Coronary artery (tissue), 2 donors: ENCODE results near the gene CAPN13.

Experiments used
- DNase-seq: peaks from one replicate; pipeline ENCODE4 v3.0.0-alpha.2; 2017; ENCODE audit warnings: low spot score
- H3K27ac ChIP-seq, 2 donors: fragments of 200-600 bp; sonication (generic); one replicate each; pipeline ENCODE4 v1.5.1; 2016 to 2019
- H3K4me3 ChIP-seq: fragments of 200-600 bp; sonication (generic); 2 replicates; pipeline ENCODE4 v1.5.1; 2016; ENCODE audit warnings: mild to moderate bottlenecking, moderate library complexity
- TF ChIP-seq, protein P1 (sequence below): fragments of 200-600 bp; sonication (generic); IDR thresholded peaks from one replicate; pipeline ENCODE4 v1.5.1; 2019; ENCODE audit warnings: antibody characterized with exemption

The CAPN13 gene

DNA sequence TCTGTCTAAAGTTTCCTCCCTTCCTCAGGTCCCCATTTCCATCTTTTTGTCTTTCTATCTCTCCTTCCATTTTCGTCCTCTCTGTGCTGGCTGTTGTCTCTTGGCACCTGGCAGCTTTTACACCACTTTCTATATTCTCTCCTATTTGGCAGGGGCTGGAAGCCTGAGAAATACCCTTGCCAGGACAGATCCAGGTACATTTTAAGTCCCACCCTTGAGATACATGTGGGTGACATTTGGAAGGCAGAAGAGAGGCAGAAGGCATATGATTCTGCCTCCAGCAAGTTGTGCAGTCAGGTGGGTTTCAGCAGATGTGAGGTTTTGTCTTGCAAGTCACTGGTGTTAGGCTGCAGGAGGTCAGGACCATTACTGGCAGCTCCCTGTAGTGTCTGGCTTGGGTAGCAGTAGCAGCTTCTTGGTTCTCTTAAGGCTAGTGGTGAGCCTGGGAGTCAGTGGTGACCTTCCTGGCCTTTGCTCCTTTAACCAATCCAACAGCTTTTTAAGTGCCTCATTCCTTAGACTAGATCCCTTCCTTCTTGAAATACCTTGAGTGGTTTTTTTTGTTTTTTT, 90.1 kb downstream of the CAPN13 start:
- peak; percentile 41 for DNase-seq

DNA sequence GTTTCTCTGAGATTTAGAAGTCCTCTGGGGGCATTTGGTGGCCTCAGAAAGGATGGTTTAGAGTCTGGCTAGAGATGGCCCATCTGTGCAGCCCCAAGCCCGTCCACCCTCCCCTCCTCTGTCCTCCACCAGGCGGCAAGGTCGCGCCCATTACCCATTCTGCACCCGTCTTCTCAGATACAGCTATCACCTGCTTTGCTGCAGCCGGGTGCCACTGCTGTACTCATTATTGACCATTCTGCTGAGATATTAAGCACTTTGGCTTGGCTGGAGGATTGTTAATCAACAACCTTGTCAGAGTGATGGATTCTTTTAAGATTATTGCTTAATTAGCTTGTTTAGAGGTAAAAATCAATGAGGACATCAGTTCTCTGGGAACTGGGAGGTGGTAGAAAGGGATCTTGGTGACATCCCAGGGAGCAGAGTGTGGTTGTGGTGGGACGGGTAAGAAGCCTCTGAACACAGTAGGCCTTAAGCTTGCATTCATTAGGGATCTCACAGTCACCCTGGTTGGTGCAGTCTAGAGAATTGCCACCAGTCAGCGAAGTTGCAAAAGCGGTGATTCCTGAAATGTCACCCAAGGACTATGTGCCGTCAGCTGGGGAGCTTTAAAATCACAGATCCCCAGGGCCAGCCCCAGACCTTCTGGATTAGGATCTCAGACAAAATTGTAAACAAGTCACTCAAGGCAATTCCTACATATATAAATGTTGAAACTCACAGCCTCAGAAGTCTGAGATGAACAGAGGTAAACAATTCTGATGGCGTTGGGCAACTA, 90.9 kb downstream of the CAPN13 start:
- TF ChIP-seq, protein P1, sequence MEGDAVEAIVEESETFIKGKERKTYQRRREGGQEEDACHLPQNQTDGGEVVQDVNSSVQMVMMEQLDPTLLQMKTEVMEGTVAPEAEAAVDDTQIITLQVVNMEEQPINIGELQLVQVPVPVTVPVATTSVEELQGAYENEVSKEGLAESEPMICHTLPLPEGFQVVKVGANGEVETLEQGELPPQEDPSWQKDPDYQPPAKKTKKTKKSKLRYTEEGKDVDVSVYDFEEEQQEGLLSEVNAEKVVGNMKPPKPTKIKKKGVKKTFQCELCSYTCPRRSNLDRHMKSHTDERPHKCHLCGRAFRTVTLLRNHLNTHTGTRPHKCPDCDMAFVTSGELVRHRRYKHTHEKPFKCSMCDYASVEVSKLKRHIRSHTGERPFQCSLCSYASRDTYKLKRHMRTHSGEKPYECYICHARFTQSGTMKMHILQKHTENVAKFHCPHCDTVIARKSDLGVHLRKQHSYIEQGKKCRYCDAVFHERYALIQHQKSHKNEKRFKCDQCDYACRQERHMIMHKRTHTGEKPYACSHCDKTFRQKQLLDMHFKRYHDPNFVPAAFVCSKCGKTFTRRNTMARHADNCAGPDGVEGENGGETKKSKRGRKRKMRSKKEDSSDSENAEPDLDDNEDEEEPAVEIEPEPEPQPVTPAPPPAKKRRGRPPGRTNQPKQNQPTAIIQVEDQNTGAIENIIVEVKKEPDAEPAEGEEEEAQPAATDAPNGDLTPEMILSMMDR, result no peak
- no peak overlapping the region for H3K4me3 ChIP-seq
- peak; percentile 26 for DNase-seq
- no peak overlapping the region for H3K27ac ChIP-seq

More for the DNA sequence above, 90.1 kb downstream of the CAPN13 start:
- H3K27ac ChIP-seq, result no peak overlapping the region
- TF ChIP-seq, protein P1, result no peak
- H3K4me3 ChIP-seq, result no peak overlapping the region

DNA sequence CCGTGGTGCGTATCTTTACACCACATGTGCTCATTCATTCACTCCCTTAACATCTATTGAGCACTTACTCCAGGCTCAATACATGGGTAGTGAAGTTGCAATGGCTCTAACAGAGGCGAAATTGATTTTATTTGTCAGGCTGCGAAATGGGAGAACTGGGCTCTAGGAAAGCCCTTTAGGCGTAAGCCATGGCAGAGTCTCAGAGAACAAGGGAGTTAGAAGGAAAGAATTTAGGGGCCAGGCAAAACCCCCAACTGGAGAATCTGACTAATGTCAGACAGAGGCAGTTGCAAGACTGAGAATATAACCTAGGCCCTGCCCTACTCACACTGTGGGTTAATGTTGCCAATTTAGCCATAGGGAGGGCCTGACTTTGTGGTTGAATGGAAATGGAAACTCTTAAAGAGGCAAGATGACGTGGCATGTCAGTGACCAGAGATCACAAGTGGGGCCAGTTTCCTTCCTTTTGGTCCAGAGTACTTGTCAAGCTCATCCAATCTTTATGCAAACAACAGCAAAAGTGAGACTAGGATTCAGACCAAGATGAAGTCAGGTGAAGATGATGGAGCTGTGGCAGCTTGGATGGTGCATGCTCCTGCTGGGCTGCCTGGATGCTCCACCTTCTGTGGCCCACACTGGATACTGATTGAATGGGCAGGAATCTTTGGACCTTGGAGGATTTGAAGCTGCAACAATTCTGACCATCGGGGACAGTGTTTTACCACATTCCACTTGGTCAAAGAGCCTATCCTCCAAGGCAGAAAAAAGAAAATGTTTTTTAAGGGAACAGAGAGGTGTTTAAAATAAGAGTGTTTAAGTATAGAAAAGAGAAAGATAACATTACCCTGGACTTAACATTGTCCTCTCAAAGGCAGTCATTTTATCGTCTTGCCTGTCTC, 92.2 kb downstream of the CAPN13 start:
- H3K27ac ChIP-seq, result no peak overlapping the region
- TF ChIP-seq, protein P1, result no peak
- DNase-seq, result peak; percentile 35

DNA sequence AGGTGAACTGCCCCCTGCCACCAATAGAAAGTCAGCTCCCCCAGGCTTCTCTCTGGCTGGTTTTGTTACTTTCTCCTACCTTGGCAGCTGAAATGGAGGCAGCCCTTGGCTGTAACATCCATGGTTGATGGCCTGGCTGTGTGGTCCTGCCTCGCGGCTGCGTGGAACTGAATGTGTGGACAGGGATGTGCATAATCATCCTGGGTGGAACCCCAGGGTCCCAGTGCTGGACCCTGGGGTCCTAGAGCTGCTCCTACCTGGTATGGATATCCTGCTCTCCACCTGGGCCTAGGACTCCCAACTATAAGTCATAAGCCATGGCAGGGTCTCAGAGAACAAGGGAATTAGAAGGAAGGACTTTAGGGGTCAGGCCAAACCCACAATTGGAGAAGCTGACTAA, 93.5 kb downstream of the CAPN13 start:
- TF ChIP-seq, protein P1, result no peak
- DNase-seq, result peak; percentile 71
- H3K4me3 ChIP-seq, result no peak overlapping the region
- H3K27ac ChIP-seq, result no peak overlapping the region

More for the DNA sequence above, 92.2 kb downstream of the CAPN13 start:
- no peak overlapping the region for H3K4me3 ChIP-seq

DNA sequence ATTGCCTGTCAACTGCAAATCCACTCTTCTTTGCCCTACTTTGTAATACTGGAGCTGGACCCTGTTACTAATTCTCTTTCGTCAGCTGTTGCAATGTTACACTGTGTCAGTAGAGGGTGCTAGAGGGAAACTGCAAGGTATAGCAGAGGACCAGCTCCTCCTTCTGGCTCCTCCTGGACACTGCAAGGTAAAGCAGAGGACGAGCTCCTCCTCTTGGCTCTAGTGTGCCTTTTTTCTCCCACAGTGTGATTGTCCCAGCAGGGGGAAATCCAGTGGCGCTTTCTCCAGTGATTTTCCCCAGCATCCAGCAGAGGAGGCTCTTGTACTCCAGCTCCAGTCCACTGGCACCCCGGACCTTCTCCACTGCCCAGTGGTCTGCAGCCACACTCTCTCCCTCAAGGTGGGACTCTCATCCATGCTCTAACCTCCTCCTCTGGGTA, 95.6 kb downstream of the CAPN13 start:
- H3K27ac ChIP-seq, result no peak overlapping the region
- DNase-seq, result peak; percentile 75
- H3K4me3 ChIP-seq, result no peak overlapping the region
- TF ChIP-seq, protein P1, result peak; percentile 98

DNA sequence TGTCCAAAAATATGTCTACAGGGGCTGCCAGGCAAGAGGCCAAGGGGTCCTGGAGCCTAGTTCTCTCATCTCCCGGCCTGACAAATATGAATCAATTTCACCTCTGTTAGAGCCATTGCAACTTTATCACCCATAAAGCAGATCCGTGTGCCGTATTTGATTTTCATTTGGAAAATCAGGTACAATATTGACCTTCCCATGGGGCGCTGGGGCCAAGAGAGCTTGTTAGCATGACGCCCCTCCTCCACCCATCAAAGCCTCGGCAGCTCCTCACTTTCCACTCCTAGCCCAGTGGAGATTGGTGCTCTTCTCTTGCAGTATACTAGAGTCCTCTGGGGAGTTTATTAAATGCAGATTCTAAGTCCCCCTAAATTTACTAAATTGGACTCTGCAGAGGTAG, 96.8 kb downstream of the CAPN13 start:
- Histone ChIP-seq H3K4me3 (no peak overlapping the region), H3K27ac (no peak overlapping the region)
- TF ChIP-seq, protein P1, result no peak
- peak; percentile 12 for DNase-seq
